Measurements from ENCODE around the gene RHOA. TPM values are rescaled to one million over a fixed set of nuclear protein-coding genes. Genes with fewer than 3 reads are reported as not detected.
"Not testable (repeated sequence)": the region's sequence is repeated elsewhere in the genome, so short reads cannot be mapped to it uniquely, and the experiment has no call there.

Gene RHOA
- total and polyA plus RNA-seq, 8 donors: 107 to 461 (median 357) TPM

DNA sequence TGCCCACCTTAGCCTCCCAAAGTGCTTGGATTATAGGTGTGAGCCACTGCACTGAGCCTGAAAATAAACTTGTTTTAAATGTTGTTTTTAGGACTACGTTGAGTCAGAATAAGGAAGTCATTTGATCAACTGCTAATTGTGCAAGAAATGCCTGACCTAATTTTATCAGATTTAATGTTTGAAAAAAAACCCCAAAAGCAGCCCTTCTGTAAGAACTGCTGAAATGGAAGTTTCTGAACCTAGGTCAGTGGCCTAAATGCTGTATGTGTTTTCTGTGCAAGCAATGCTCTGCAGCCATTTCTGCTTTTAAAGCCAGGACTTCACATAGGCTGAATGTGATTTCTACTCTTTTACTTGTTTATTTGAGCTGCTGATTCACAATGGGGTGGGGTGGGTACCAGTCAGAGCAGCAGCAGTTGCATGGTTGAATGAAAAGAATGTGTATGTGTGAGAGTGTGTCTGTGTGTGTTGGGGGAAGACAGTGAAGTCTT, 60.2 kb downstream of the RHOA start:
- intact Hi-C loops (cut with DNase I; ENCODE audit: low total_unique reads): loop anchor here (10.0 kb wide), 1 partner anchor 93 kb away; no protein-coding TSS in a partner anchor
- peak in 1 of 2 donors; percentile 63 for DNase-seq
- Histone ChIP-seq H3K36me3 (peaks cover 0 to 15% (median 12%) of the 10 kb centered on the region in 4 donors), H3K4me3 (no peak overlapping the region), H3K27me3 (no peaks in the 10 kb centered on the region), H3K9me3 (no peaks in the 10 kb centered on the region), H3K27ac (peak overlapping the region; percentile 44 to 87 (median 71)), H3K4me1 (peaks cover 8 to 47% (median 35%) of the 10 kb centered on the region in 4 donors)
- WGBS, 5 donors: 11 to 28% (median 20%) methylated on average over 1 of the region's 1 CpG
- TF ChIP-seq EP300 (IDR thresholded peaks at IDR 0.05) (no peak), POLR2A (IDR thresholded peaks at IDR 0.05) (no peak), POLR2AphosphoS5 (IDR thresholded peaks at IDR 0.05) (peak in 1 of 3 donors; percentile 27)
- TF ChIP-seq, protein P1, sequence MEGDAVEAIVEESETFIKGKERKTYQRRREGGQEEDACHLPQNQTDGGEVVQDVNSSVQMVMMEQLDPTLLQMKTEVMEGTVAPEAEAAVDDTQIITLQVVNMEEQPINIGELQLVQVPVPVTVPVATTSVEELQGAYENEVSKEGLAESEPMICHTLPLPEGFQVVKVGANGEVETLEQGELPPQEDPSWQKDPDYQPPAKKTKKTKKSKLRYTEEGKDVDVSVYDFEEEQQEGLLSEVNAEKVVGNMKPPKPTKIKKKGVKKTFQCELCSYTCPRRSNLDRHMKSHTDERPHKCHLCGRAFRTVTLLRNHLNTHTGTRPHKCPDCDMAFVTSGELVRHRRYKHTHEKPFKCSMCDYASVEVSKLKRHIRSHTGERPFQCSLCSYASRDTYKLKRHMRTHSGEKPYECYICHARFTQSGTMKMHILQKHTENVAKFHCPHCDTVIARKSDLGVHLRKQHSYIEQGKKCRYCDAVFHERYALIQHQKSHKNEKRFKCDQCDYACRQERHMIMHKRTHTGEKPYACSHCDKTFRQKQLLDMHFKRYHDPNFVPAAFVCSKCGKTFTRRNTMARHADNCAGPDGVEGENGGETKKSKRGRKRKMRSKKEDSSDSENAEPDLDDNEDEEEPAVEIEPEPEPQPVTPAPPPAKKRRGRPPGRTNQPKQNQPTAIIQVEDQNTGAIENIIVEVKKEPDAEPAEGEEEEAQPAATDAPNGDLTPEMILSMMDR (IDR thresholded peaks at IDR 0.05): no peak

DNA sequence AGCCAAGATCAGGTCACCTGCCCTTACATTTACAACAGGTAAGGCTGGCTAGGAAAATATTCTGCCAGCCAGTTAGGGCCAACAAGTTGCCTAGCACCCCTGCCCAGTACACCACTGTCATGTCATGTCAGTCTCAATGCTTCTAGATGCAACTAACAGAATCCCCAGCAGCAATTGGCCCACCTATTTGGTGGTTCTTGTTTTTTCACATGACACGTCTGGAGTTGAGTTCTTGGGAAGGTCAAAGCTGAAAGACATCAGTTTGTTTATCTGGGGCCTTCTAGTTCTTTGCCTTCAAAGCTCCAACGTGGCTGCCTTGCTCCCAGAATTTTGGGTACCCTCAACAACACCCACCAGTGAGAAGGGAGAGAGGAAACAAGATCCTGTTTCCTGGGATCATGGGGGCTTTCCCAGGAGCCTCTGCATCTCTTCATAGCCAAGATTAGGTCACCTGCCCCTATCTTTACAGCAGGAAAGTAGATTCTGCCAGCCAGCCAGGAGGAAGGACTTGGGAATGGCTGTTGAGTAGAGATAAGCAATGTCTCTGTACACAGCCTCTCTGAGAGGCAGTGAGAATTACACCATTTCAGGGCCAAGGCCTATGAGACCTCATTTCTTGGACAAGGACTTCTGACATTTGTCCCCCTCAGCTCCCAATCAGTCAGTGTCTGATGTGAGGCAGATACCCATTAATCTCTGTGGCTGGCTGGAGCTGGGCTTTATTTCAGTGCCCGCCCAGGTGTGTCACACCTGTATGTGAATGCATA, 62.2 kb downstream of the RHOA start:
- Histone ChIP-seq H3K9me3 (no peaks in the 10 kb centered on the region), H3K27ac (peak overlapping the region in 2 of 5 donors; percentile 13 to 34), H3K4me3 (no peak overlapping the region), H3K36me3 (no peaks in the 10 kb centered on the region), H3K27me3 (no peaks in the 10 kb centered on the region), H3K4me1 (peaks cover 6 to 33% (median 21%) of the 10 kb centered on the region in 4 donors)
- WGBS, 5 donors: 49 to 66% (median 64%) methylated on average over 3 of the region's 3 CpGs
- no peak for TF ChIP-seq POLR2A (IDR thresholded peaks at IDR 0.05)
- TF ChIP-seq, protein P1 (IDR thresholded peaks at IDR 0.05): no peak
- no peak for TF ChIP-seq EP300 (IDR thresholded peaks at IDR 0.05)
- TF ChIP-seq POLR2AphosphoS5 (IDR thresholded peaks at IDR 0.05): no peak
- peak in 1 of 2 donors; percentile 37 for DNase-seq
- intact Hi-C loops (cut with DNase I; ENCODE audit: low total_unique reads): loop anchor here (10.0 kb wide), 1 partner anchor 95 kb away; no protein-coding TSS in a partner anchor

DNA sequence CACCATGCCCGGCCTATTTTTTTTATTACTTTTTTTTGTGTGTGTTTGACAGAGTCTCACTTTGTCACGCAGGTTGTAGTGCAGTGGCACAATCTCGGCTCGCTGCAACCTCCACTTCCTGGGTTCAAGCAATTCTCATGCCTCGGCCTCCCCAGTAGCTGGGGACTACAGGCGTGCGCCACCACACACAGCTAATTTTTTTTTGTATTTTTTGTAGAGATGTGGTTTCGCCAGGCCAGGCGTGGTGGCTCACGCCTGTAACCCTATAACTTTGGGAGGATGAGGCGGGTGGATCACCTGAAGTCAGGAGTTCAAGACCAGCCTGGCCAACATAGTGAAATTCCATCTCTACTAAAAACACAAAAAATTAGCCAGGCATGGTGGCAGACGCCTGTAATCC, 63.4 kb downstream of the RHOA start:
- H3K27ac ChIP-seq; DNase-seq; H3K36me3 ChIP-seq; H3K9me3 ChIP-seq; intact Hi-C loops (cut with DNase I; ENCODE audit: low total_unique reads); H3K4me3 ChIP-seq; H3K27me3 ChIP-seq: not testable (repeated sequence)
- WGBS, 5 donors: 89 to 97% (median 92%) methylated on average over 12 of the region's 12 CpGs
- H3K4me1 ChIP-seq: peaks cover 6 to 33% (median 21%) of the 10 kb centered on the region in 4 donors

DNA sequence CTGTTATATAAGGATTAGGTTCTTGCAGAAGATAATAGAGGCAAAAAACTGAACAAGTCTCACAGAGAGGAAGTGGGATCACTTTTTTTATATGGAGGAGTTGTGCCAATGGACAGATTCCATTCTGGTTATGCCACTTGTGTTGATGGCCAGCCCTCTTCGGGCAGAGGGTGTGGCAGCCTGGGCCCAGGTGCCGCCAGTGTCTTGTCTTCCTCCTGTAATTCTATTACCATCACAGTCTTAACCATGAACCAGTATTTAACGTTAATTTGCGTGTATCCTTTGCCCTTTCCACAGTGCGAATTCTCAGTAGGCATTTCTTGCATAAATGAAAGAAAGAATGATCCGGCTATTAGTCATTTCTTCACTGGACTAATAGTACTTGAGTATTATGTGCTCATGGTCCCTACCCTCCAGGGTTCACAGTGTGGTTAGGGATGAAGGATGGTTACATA, 65.0 kb downstream of the RHOA start:
- 76 to 89% (median 86%) methylated on average over 6 of the region's 6 CpGs for WGBS, 5 donors
- TF ChIP-seq POLR2AphosphoS5 (IDR thresholded peaks at IDR 0.05) (no peak), EP300 (IDR thresholded peaks at IDR 0.05) (no peak), POLR2A (IDR thresholded peaks at IDR 0.05) (no peak)
- TF ChIP-seq, protein P1 (IDR thresholded peaks at IDR 0.05): no peak
- intact Hi-C loops (cut with DNase I; ENCODE audit: low total_unique reads): no loop called here
- H3K27me3 ChIP-seq: no peaks in the 10 kb centered on the region
- H3K27ac ChIP-seq: peak overlapping the region in 4 of 5 donors; percentile 48 to 81 (median 73)
- H3K36me3 ChIP-seq: no peaks in the 10 kb centered on the region
- DNase-seq: no peak
- no peak overlapping the region for H3K4me3 ChIP-seq
- no peaks in the 10 kb centered on the region for H3K9me3 ChIP-seq
- H3K4me1 ChIP-seq: peaks cover 4 to 31% (median 16%) of the 10 kb centered on the region in 4 donors
